Measurements from ENCODE around the gene CYTH1. TPM values are rescaled to one million over a fixed set of nuclear protein-coding genes. Genes with fewer than 3 reads are reported as not detected.

Gene CYTH1
- total RNA-seq, 1 donor: 21.4 TPM

GRCh38 chr17:78797691-78798585 lies 15.9 kb upstream of the CYTH1 start:
- DNase-seq (ENCODE audit: insufficient read length, low spot score, missing footprints): peak; percentile 64
- peaks cover 64% of the 10 kb centered on the region for H3K36me3 ChIP-seq (ENCODE audit: insufficient read depth, low read length)
- no peaks in the 10 kb centered on the region for H3K9me3 ChIP-seq (ENCODE audit: low read depth, low read length)
- H3K27me3 ChIP-seq (ENCODE audit: insufficient read depth, low read length): no peaks in the 10 kb centered on the region
- H3K4me1 ChIP-seq (ENCODE audit: insufficient read depth, low read length): no peaks in the 10 kb centered on the region
- H3K4me3 ChIP-seq (ENCODE audit: insufficient read depth, low read length): no peak overlapping the region
- TF ChIP-seq CTCF (IDR thresholded peaks at IDR 0.05; ENCODE audit: extremely low read depth, low read depth, low read length): no peak
- H3K27ac ChIP-seq (ENCODE audit: low read depth, low read length): no peak overlapping the region
- peaks cover 35% of the 10 kb centered on the region for H3K79me2 ChIP-seq (ENCODE audit: insufficient read depth, low read length)
- peaks cover 28% of the 10 kb centered on the region for H4K20me1 ChIP-seq (ENCODE audit: insufficient read depth, low read length)
- H2AFZ ChIP-seq (ENCODE audit: low read length): no peak overlapping the region
- no peak overlapping the region for H3K4me2 ChIP-seq (ENCODE audit: insufficient read depth, low read length)

- Histone ChIP-seq H3K36me3 (ENCODE audit: insufficient read depth, low read length) (peaks cover 57% of the 10 kb centered on the region), H3K79me2 (ENCODE audit: insufficient read depth, low read length) (peaks cover 30% of the 10 kb centered on the region), H3K4me3 (ENCODE audit: insufficient read depth, low read length) (no peak overlapping the region), H3K4me2 (ENCODE audit: insufficient read depth, low read length) (no peak overlapping the region), H2AFZ (ENCODE audit: low read length) (no peak overlapping the region), H4K20me1 (ENCODE audit: insufficient read depth, low read length) (peaks cover 23% of the 10 kb centered on the region), H3K27me3 (ENCODE audit: insufficient read depth, low read length) (no peaks in the 10 kb centered on the region), H3K9me3 (ENCODE audit: low read depth, low read length) (no peaks in the 10 kb centered on the region), H3K4me1 (ENCODE audit: insufficient read depth, low read length) (no peaks in the 10 kb centered on the region), H3K27ac (ENCODE audit: low read depth, low read length) (no peak overlapping the region)
- DNase-seq (ENCODE audit: insufficient read length, low spot score, missing footprints): no peak
- TF ChIP-seq CTCF (IDR thresholded peaks at IDR 0.05; ENCODE audit: extremely low read depth, low read depth, low read length): no peak
Observed at GRCh38 chr17:78797213-78797612, 15.1 kb upstream of the CYTH1 start.

GRCh38 chr17:78796517-78796900 lies 14.4 kb upstream of the CYTH1 start:
- no peak overlapping the region for H3K27ac ChIP-seq (ENCODE audit: low read depth, low read length)
- DNase-seq (ENCODE audit: insufficient read length, low spot score, missing footprints): no peak
- H3K9me3 ChIP-seq (ENCODE audit: low read depth, low read length): no peaks in the 10 kb centered on the region
- H3K36me3 ChIP-seq (ENCODE audit: insufficient read depth, low read length): peaks cover 57% of the 10 kb centered on the region
- peaks cover 21% of the 10 kb centered on the region for H4K20me1 ChIP-seq (ENCODE audit: insufficient read depth, low read length)
- peaks cover 6% of the 10 kb centered on the region for H3K4me1 ChIP-seq (ENCODE audit: insufficient read depth, low read length)
- H3K27me3 ChIP-seq (ENCODE audit: insufficient read depth, low read length): no peaks in the 10 kb centered on the region
- H3K4me3 ChIP-seq (ENCODE audit: insufficient read depth, low read length): no peak overlapping the region
- no peak overlapping the region for H3K4me2 ChIP-seq (ENCODE audit: insufficient read depth, low read length)
- peaks cover 26% of the 10 kb centered on the region for H3K79me2 ChIP-seq (ENCODE audit: insufficient read depth, low read length)
- TF ChIP-seq CTCF (IDR thresholded peaks at IDR 0.05; ENCODE audit: extremely low read depth, low read depth, low read length): no peak
- H2AFZ ChIP-seq (ENCODE audit: low read length): no peak overlapping the region

DNA sequence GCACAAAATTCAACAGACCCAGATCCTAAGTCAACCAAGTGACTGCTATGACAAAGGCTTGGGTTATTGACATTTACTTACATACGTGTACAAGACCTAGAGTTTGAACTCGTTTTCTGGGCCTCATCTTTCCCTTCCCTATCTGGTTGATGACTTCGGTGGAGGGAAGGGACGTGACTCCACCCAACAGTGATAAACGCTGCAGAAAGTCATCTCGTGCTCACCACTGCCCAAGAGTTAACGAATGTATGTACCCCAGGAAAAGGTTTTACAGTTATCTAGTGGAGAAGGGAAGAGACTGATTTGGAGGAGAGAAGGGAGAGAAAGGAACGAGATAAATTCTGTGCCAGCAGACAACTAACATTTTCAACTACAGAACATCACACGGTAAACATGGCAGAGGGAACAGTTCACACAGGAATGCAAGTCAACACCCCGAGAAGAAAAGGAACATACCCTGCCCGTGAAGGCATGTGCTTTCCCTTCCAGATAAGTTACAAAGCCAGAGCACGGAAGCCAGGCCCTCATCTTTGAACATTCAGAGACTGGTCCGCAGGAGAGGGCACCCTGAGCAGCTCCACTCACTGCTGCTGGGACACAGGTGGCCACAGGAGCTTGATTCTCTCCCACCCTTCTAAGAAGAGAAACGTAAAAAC lies 13.9 kb upstream of the CYTH1 start:
- no peak for TF ChIP-seq CTCF (IDR thresholded peaks at IDR 0.05; ENCODE audit: extremely low read depth, low read depth, low read length)
- H4K20me1 ChIP-seq (ENCODE audit: insufficient read depth, low read length): peaks cover 18% of the 10 kb centered on the region
- no peak overlapping the region for H2AFZ ChIP-seq (ENCODE audit: low read length)
- H3K9me3 ChIP-seq (ENCODE audit: low read depth, low read length): no peaks in the 10 kb centered on the region
- H3K4me3 ChIP-seq (ENCODE audit: insufficient read depth, low read length): no peak overlapping the region
- no peak overlapping the region for H3K4me2 ChIP-seq (ENCODE audit: insufficient read depth, low read length)
- H3K79me2 ChIP-seq (ENCODE audit: insufficient read depth, low read length): peaks cover 22% of the 10 kb centered on the region
- no peak for DNase-seq (ENCODE audit: insufficient read length, low spot score, missing footprints)
- H3K27me3 ChIP-seq (ENCODE audit: insufficient read depth, low read length): no peaks in the 10 kb centered on the region
- no peak overlapping the region for H3K27ac ChIP-seq (ENCODE audit: low read depth, low read length)
- peaks cover 52% of the 10 kb centered on the region for H3K36me3 ChIP-seq (ENCODE audit: insufficient read depth, low read length)
- H3K4me1 ChIP-seq (ENCODE audit: insufficient read depth, low read length): peaks cover 10% of the 10 kb centered on the region
